Vagina (tissue), 2 donors: ENCODE data around the gene STXBP1.

Source experiments
- POLR2A ChIP-seq, 2 donors: fragments of 450-650 bp; IDR thresholded peaks; one replicate each; pipeline ENCODE4 v1.6.1; 2017; ENCODE audit warnings: antibody characterized with exemption in 2 of 2, mild to moderate bottlenecking in 2 of 2, moderate library complexity in 2 of 2
- POLR2AphosphoS5 ChIP-seq, 2 donors: sonication (generic); formaldehyde crosslinking; IDR thresholded peaks; one replicate each; pipeline ENCODE4 v1.9.0; 2017; ENCODE audit warnings: antibody characterized with exemption in 2 of 2, mild to moderate bottlenecking in 2 of 2, low read depth in 1 of 2; ENCODE audit not compliant: insufficient read depth in 1 of 2
- TF ChIP-seq, protein P1 (sequence below), 3 experiments: fragments of 450-650 bp in 2 of 3; fragments of 200-600 bp in 1 of 3; sonication (generic) in 1 of 3; IDR thresholded peaks; one replicate each; pipeline ENCODE4 v1.5.1; 2017 to 2019; ENCODE audit warnings: antibody characterized with exemption in 3 of 3, mild to moderate bottlenecking in 2 of 3, moderate library complexity in 2 of 3

GRCh38 chr9:127667906-127668305 is 55.8 kb downstream of the STXBP1 start:
- TF ChIP-seq, protein P1, sequence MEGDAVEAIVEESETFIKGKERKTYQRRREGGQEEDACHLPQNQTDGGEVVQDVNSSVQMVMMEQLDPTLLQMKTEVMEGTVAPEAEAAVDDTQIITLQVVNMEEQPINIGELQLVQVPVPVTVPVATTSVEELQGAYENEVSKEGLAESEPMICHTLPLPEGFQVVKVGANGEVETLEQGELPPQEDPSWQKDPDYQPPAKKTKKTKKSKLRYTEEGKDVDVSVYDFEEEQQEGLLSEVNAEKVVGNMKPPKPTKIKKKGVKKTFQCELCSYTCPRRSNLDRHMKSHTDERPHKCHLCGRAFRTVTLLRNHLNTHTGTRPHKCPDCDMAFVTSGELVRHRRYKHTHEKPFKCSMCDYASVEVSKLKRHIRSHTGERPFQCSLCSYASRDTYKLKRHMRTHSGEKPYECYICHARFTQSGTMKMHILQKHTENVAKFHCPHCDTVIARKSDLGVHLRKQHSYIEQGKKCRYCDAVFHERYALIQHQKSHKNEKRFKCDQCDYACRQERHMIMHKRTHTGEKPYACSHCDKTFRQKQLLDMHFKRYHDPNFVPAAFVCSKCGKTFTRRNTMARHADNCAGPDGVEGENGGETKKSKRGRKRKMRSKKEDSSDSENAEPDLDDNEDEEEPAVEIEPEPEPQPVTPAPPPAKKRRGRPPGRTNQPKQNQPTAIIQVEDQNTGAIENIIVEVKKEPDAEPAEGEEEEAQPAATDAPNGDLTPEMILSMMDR (IDR thresholded peaks at IDR 0.05), result no peak
- TF ChIP-seq POLR2AphosphoS5 (IDR thresholded peaks at IDR 0.05; ENCODE audit: insufficient read depth in 1 of 2, low read depth in 1 of 2) (no peak), POLR2A (IDR thresholded peaks at IDR 0.05) (no peak)
